A375 (cell line): ENCODE measurements around the gene KCNJ8. TPM values are rescaled to one million over a fixed set of nuclear protein-coding genes. Genes with fewer than 3 reads are reported as not detected.

Source experiments
- total RNA-seq: library from RNA; depleted of rRNA; stranded (reverse); fragments of >200 nt; shearing (Covaris generic); gene quantifications from 2 replicates; pipeline ENCODE4 v1.2.3, GENCODE V29; 2014; rRNA removed

The KCNJ8 gene
- total RNA-seq, result 0.27 and 0.30 TPM in 2 replicates

DNA sequence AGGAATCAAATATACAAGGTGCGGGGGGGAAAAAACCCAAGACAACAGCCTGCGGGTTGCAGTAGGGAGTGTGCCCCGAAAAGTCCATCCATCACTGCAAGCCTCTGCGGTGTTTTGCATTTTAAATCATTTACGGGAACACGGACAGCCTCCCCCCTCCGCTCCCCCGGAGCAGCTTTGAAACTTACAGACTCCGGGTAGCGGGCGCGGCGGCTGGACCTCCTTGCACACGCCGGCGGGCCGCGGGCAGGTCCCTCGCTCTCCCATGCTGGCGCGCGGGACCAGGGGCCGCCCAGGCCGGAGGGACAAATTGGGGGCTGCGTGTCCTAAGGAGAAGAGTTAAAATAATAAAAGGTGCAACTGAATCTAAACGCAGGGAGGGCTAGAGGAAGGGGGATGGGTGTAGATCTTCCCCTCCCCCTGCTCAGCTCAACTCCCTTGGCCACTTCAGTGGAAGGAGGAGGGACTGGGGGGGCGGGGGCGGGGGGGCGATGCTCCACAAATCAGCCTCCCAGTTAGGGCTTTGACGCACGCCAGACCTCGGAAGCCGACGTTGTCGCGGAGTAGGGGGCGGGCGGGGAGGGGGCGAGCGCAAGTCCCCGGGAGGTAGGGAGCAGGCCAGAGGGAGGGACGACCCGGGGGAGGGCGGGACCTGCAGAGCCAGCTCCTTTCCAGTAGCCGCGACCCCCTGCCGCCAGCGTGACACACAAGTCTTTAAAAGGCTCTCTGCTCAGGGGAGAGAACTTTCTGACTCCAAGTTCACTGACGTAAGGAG is at the start of gene KCNJ8:
Gene KCNJ8, minus strand, starts transcription at position 349 of the 775 bp plus-strand sequence. CDS start 1,090 bp downstream, outside the sequence.

Other genes with a start within 250 kb of the KCNJ8 start
- gene SPX, start 248.4 kb downstream of the KCNJ8 start, total RNA-seq, result 1.2 and 2.4 TPM in 2 replicates
- not detected in 2 replicates for gene GYS2, start 169.9 kb downstream of the KCNJ8 start, total RNA-seq
- 1,090 and 1,270 TPM in 2 replicates for gene LDHB, start 116.9 kb downstream of the KCNJ8 start, total RNA-seq
- gene ABCC9, start 166.7 kb upstream of the KCNJ8 start, total RNA-seq, result 0.13 and 1.3 TPM in 2 replicates